Neural cell (in vitro differentiated cells): ENCODE results near the gene TMEM128.

Source experiments
- EZH2 ChIP-seq: fragments of 200-600, 300-800 bp; shearing (Covaris generic), sonication (generic); IDR thresholded peaks from 2 replicates; pipeline ENCODE4 v1.6.1; 2014; ENCODE audit warnings: antibody characterized with exemption, low read length, borderline replicate concordance, mild to moderate bottlenecking; ENCODE audit not compliant: insufficient read depth, poor library complexity, severe bottlenecking
- POLR2AphosphoS5 ChIP-seq: IDR thresholded peaks from 2 replicates; pipeline ENCODE4 v1.6.1; 2012
- RAD21 ChIP-seq: fragments of 450-650 bp; conservative IDR thresholded peaks from 2 replicates; pipeline ENCODE4 v1.6.1; 2014; ENCODE audit warnings: antibody characterized with exemption, mild to moderate bottlenecking, moderate library complexity
- TAF1 ChIP-seq: IDR thresholded peaks from 2 replicates; pipeline ENCODE4 v1.6.1; 2012; ENCODE audit warnings: low read depth
- TF ChIP-seq, protein P1 (sequence below): IDR thresholded peaks from 2 replicates; pipeline ENCODE4 v1.6.1; 2012; ENCODE audit warnings: borderline replicate concordance
- TF ChIP-seq, protein P2 (sequence below): fragments of 450-650 bp; IDR thresholded peaks from 2 replicates; pipeline ENCODE4 v1.5.1; 2014; ENCODE audit warnings: antibody characterized with exemption, mild to moderate bottlenecking, moderate library complexity; ENCODE audit not compliant: poor library complexity, severe bottlenecking

DNA sequence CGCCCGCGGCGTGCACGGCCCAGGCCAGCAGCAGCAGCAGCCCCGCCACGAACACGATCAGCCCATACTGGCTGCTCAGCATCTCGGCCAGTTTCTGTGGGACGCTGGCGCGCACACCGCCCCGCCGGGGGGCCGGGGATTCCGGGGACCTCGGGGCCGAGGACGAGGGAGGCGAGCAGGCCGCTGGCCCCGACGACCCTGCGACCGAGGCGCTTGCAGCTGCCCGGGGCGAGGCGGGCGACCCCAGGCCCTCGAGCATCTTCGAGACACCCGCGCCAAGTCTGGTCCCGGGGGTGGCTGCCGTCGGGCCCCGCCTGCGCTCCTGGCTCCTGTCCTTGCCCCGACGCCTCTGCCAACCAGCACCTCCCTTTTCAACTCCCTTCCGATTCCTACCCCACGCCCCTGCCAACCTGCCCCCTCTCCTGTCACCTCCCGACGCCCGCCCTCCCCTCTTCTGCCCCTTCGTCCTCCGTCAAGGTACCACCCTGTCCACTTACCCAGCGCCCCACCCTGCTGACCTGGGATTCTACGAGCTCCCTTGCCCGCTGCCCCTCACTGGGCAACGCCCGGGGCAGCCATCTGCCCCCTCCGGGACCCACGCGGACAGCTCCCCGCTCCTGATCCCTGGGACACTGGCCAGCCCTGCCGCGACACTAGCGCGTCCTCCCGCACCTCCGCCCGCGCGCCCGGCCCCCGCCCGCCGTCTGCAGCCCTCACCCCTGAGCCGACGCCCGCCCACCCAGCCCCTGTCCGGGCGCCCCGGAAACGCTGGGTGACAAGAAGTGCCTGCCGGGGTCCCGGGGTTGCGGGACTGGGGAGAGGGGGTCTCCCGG is 21.2 kb downstream of the TMEM128 start, which contains the start of gene OTOP1:
- TF ChIP-seq POLR2AphosphoS5 (no peak), RAD21 (no peak), TAF1 (no peak), EZH2 (no peak)
- TF ChIP-seq, protein P1, sequence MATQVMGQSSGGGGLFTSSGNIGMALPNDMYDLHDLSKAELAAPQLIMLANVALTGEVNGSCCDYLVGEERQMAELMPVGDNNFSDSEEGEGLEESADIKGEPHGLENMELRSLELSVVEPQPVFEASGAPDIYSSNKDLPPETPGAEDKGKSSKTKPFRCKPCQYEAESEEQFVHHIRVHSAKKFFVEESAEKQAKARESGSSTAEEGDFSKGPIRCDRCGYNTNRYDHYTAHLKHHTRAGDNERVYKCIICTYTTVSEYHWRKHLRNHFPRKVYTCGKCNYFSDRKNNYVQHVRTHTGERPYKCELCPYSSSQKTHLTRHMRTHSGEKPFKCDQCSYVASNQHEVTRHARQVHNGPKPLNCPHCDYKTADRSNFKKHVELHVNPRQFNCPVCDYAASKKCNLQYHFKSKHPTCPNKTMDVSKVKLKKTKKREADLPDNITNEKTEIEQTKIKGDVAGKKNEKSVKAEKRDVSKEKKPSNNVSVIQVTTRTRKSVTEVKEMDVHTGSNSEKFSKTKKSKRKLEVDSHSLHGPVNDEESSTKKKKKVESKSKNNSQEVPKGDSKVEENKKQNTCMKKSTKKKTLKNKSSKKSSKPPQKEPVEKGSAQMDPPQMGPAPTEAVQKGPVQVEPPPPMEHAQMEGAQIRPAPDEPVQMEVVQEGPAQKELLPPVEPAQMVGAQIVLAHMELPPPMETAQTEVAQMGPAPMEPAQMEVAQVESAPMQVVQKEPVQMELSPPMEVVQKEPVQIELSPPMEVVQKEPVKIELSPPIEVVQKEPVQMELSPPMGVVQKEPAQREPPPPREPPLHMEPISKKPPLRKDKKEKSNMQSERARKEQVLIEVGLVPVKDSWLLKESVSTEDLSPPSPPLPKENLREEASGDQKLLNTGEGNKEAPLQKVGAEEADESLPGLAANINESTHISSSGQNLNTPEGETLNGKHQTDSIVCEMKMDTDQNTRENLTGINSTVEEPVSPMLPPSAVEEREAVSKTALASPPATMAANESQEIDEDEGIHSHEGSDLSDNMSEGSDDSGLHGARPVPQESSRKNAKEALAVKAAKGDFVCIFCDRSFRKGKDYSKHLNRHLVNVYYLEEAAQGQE, result no peak
- TF ChIP-seq, protein P2, sequence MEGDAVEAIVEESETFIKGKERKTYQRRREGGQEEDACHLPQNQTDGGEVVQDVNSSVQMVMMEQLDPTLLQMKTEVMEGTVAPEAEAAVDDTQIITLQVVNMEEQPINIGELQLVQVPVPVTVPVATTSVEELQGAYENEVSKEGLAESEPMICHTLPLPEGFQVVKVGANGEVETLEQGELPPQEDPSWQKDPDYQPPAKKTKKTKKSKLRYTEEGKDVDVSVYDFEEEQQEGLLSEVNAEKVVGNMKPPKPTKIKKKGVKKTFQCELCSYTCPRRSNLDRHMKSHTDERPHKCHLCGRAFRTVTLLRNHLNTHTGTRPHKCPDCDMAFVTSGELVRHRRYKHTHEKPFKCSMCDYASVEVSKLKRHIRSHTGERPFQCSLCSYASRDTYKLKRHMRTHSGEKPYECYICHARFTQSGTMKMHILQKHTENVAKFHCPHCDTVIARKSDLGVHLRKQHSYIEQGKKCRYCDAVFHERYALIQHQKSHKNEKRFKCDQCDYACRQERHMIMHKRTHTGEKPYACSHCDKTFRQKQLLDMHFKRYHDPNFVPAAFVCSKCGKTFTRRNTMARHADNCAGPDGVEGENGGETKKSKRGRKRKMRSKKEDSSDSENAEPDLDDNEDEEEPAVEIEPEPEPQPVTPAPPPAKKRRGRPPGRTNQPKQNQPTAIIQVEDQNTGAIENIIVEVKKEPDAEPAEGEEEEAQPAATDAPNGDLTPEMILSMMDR, result no peak
